Activated CD4-positive, alpha-beta T cell treated with anti-CD3 and anti-CD28 coated beads, Interleukin-2, amount 50 U/mL, for 1 hour (primary cell): Measurements from ENCODE around the gene ADD1.
"Not testable (repeated sequence)": the region's sequence is repeated elsewhere in the genome, so short reads cannot be mapped to it uniquely, and the experiment has no call there.

Experiments
- DNase-seq: peaks from one replicate; pipeline ENCODE4 v3.0.0-alpha.2; 2020

The ADD1 gene

GRCh38 chr4:2898001-2898400 lies 54.4 kb downstream of the ADD1 start:
- no peak for DNase-seq

GRCh38 chr4:2900741-2901140 lies 57.1 kb downstream of the ADD1 start:
- no peak for DNase-seq

- DNase-seq, result no peak
Measured at GRCh38 chr4:2901186-2901585, 57.5 kb downstream of the ADD1 start.

GRCh38 chr4:2902126-2902525 lies 58.5 kb downstream of the ADD1 start:
- DNase-seq, result no peak

GRCh38 chr4:2905544-2905943 lies 61.9 kb downstream of the ADD1 start:
- no peak for DNase-seq

GRCh38 chr4:2906218-2906617 lies 62.6 kb downstream of the ADD1 start:
- DNase-seq, result no peak

- no peak for DNase-seq
Measured at GRCh38 chr4:2907226-2907625, 63.6 kb downstream of the ADD1 start.

GRCh38 chr4:2907706-2908293 lies 64.2 kb downstream of the ADD1 start:
- no peak for DNase-seq

- DNase-seq, result no peak
Measured at GRCh38 chr4:2908686-2909085, 65.0 kb downstream of the ADD1 start.

GRCh38 chr4:2909583-2909982 lies 65.9 kb downstream of the ADD1 start:
- DNase-seq, result no peak

GRCh38 chr4:2910409-2910808 lies 66.8 kb downstream of the ADD1 start:
- DNase-seq, result no peak

- DNase-seq, result no peak
Measured at GRCh38 chr4:2911868-2912267, 68.2 kb downstream of the ADD1 start.

- DNase-seq, result no peak
Measured at GRCh38 chr4:2913168-2913567, 69.5 kb downstream of the ADD1 start.

GRCh38 chr4:2914256-2915126 lies 70.8 kb downstream of the ADD1 start:
- DNase-seq, result no peak

GRCh38 chr4:2915789-2916188 lies 72.1 kb downstream of the ADD1 start:
- no peak for DNase-seq

- not testable (repeated sequence) for DNase-seq
Measured at GRCh38 chr4:2916696-2917095, 73.1 kb downstream of the ADD1 start.

GRCh38 chr4:2918300-2918699 lies 74.7 kb downstream of the ADD1 start:
- not testable (repeated sequence) for DNase-seq

- not testable (repeated sequence) for DNase-seq
Measured at GRCh38 chr4:2918714-2919113, 75.1 kb downstream of the ADD1 start.

GRCh38 chr4:2922453-2923101 lies 78.9 kb downstream of the ADD1 start:
- DNase-seq, result not testable (repeated sequence)

- no peak for DNase-seq
Measured at GRCh38 chr4:2923141-2923551, 79.5 kb downstream of the ADD1 start.

GRCh38 chr4:2923668-2924173 lies 80.1 kb downstream of the ADD1 start:
- no peak for DNase-seq

- DNase-seq, result no peak
Measured at GRCh38 chr4:2924286-2924685, 80.6 kb downstream of the ADD1 start.

- no peak for DNase-seq
Measured at GRCh38 chr4:2924765-2925301, 81.2 kb downstream of the ADD1 start.

- DNase-seq, result no peak
Measured at GRCh38 chr4:2925496-2925895, 81.9 kb downstream of the ADD1 start.
